Measurements from ENCODE around the gene FBXL7. TPM values are rescaled to one million over a fixed set of nuclear protein-coding genes. Genes with fewer than 3 reads are reported as not detected.

FBXL7 gene
- total RNA-seq, 2 experiments from 2014 or later: not detected

DNA sequence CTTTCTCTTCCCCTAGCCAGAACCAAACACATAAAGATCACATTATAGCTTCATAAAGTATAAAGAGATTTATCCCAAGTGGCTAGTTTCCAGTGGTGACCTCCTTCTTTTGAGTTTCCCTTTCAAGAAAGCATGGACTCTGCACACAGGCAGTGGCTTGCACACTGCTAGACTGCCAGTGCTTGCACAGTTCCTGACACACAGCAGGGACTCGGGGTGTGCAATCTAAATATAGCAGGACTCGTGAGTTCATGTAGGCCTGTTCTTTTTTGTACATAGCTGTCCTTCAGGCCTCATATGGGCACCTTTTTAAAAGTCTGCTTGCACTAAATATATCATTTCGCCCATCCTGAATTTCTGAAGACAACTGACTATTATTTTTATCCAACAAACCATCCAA lies 308.6 kb downstream of the FBXL7 start:
- H3K9me3 Mint-ChIP-seq: peaks cover 3% of the 10 kb centered on the region
- Histone ChIP-seq H3K27ac (ENCODE audit: low read depth in 1 of 2, low read length in 2 of 2) (no peak overlapping the region), H3K36me3 (ENCODE audit: insufficient read depth, low read length) (no peaks in the 10 kb centered on the region), H3K9me3 (ENCODE audit: control insufficient read depth in 1 of 2, insufficient read depth in 1 of 2, low read length in 2 of 2) (peaks cover 0 to 5% of the 10 kb centered on the region in 2 experiments), H3K4me3 (ENCODE audit: low read length) (no peak overlapping the region), H3K27me3 (ENCODE audit: control insufficient read depth in 1 of 2, insufficient read depth in 2 of 2, low read length in 2 of 2) (no peaks in the 10 kb centered on the region), H3K4me1 (ENCODE audit: insufficient read depth, low read length) (no peaks in the 10 kb centered on the region)
- ChIA-PET CTCF (no interaction called here), POLR2A (no interaction called here)
- DNase-seq (no peak), ATAC-seq (ENCODE audit: poor library complexity) (no peak)
- no peak overlapping the region for H3K4me3 Mint-ChIP-seq
- H3K27me3 Mint-ChIP-seq: no peaks in the 10 kb centered on the region
- H3K27ac Mint-ChIP-seq: no peak overlapping the region
- no peaks in the 10 kb centered on the region for H3K36me3 Mint-ChIP-seq (ENCODE audit: low read depth)
- H3K4me1 Mint-ChIP-seq (ENCODE audit: low read depth): no peaks in the 10 kb centered on the region
- intact Hi-C loops (cut with DNase I, micrococcal nuclease): no loop called here
- TF ChIP-seq, protein P1, sequence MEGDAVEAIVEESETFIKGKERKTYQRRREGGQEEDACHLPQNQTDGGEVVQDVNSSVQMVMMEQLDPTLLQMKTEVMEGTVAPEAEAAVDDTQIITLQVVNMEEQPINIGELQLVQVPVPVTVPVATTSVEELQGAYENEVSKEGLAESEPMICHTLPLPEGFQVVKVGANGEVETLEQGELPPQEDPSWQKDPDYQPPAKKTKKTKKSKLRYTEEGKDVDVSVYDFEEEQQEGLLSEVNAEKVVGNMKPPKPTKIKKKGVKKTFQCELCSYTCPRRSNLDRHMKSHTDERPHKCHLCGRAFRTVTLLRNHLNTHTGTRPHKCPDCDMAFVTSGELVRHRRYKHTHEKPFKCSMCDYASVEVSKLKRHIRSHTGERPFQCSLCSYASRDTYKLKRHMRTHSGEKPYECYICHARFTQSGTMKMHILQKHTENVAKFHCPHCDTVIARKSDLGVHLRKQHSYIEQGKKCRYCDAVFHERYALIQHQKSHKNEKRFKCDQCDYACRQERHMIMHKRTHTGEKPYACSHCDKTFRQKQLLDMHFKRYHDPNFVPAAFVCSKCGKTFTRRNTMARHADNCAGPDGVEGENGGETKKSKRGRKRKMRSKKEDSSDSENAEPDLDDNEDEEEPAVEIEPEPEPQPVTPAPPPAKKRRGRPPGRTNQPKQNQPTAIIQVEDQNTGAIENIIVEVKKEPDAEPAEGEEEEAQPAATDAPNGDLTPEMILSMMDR (IDR thresholded peaks at IDR 0.05): no peak

DNA sequence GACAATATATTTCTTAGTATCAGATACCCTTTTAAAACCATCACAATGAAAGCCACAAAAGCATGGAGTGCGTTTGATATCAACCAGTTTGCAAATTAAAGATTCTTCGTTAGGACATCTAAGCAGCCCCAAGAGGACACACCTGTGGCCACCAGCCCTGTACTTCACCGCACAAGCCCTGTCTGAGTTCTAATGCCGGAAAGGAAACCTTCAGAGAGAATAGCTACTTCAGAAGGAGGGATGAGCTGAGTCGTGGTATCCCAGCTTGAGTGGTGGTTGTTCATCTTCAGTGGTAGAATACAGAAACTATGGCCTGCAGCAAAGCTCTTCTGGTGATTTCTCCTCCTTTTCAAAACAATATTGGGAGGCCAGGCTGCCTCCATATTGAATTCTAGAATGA lies 319.6 kb downstream of the FBXL7 start:
- Mint-ChIP-seq H3K4me3 (no peak overlapping the region), H3K9me3 (peaks cover 5% of the 10 kb centered on the region), H3K27me3 (no peaks in the 10 kb centered on the region), H3K36me3 (ENCODE audit: low read depth) (no peaks in the 10 kb centered on the region), H3K27ac (no peak overlapping the region), H3K4me1 (ENCODE audit: low read depth) (no peaks in the 10 kb centered on the region)
- Histone ChIP-seq H3K27ac (ENCODE audit: low read depth in 1 of 2, low read length in 2 of 2) (no peak overlapping the region), H3K4me1 (ENCODE audit: insufficient read depth, low read length) (no peaks in the 10 kb centered on the region), H3K27me3 (ENCODE audit: control insufficient read depth in 1 of 2, insufficient read depth in 2 of 2, low read length in 2 of 2) (no peaks in the 10 kb centered on the region), H3K9me3 (ENCODE audit: control insufficient read depth in 1 of 2, insufficient read depth in 1 of 2, low read length in 2 of 2) (peaks cover 0 to 5% of the 10 kb centered on the region in 2 experiments), H3K36me3 (ENCODE audit: insufficient read depth, low read length) (no peaks in the 10 kb centered on the region), H3K4me3 (ENCODE audit: low read length) (no peak overlapping the region)
- DNase-seq: no peak
- TF ChIP-seq, protein P1 (IDR thresholded peaks at IDR 0.05): no peak
- no peak for ATAC-seq (ENCODE audit: poor library complexity)
- CTCF ChIA-PET: no interaction called here
- intact Hi-C loops (cut with DNase I, micrococcal nuclease): no loop called here
- POLR2A ChIA-PET: no interaction called here

DNA sequence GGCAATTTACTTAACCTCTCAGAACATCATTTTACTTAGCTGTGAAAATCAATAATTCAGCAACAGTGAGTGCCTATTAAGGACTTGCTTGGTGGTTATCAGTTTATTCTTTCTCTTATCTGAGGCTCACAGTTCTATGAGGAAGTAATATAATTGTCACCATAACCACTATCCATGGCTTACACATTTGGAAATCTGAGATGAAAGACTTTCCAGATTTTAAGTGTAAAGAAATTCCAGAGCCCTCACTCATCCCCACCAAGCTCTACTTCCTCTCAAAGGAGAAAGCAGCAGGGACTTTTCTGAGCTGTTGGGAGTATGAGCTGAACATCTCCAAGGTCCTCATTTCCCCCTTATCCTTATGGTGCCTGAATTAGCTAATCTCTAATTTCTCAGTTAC lies 321.5 kb downstream of the FBXL7 start:
- Histone ChIP-seq H3K4me3 (ENCODE audit: low read length) (no peak overlapping the region), H3K27ac (ENCODE audit: low read depth in 1 of 2, low read length in 2 of 2) (no peak overlapping the region), H3K27me3 (ENCODE audit: control insufficient read depth in 1 of 2, insufficient read depth in 2 of 2, low read length in 2 of 2) (no peaks in the 10 kb centered on the region), H3K36me3 (ENCODE audit: insufficient read depth, low read length) (no peaks in the 10 kb centered on the region), H3K4me1 (ENCODE audit: insufficient read depth, low read length) (no peaks in the 10 kb centered on the region), H3K9me3 (ENCODE audit: control insufficient read depth in 1 of 2, insufficient read depth in 1 of 2, low read length in 2 of 2) (peaks cover 0 to 5% of the 10 kb centered on the region in 2 experiments)
- H3K27ac Mint-ChIP-seq: no peak overlapping the region
- H3K27me3 Mint-ChIP-seq: no peaks in the 10 kb centered on the region
- ChIA-PET CTCF (no interaction called here), POLR2A (no interaction called here)
- TF ChIP-seq, protein P1 (IDR thresholded peaks at IDR 0.05): no peak
- H3K9me3 Mint-ChIP-seq: peaks cover 5% of the 10 kb centered on the region
- no peaks in the 10 kb centered on the region for H3K4me1 Mint-ChIP-seq (ENCODE audit: low read depth)
- no peak for ATAC-seq (ENCODE audit: poor library complexity)
- no peaks in the 10 kb centered on the region for H3K36me3 Mint-ChIP-seq (ENCODE audit: low read depth)
- intact Hi-C loops (cut with DNase I, micrococcal nuclease): no loop called here
- no peak overlapping the region for H3K4me3 Mint-ChIP-seq
- no peak for DNase-seq
